Ramos (cell line): Measurements from ENCODE around the gene GPR162.
"Not testable (repeated sequence)": the region's sequence is repeated elsewhere in the genome, so short reads cannot be mapped to it uniquely, and the experiment has no call there.

ENCODE experiments used
- in situ Hi-C: fragments of 300-500 bp; cut with MboI; formaldehyde crosslinking; loops from one replicate; pipeline ENCODE4 v1.14.3; 2022; ENCODE audit warnings: low sequenced_read_pairs; ENCODE audit not compliant: unreplicated experiment

GPR162 gene

GRCh38 chr12:6868211-6869048 is 46.8 kb downstream of the GPR162 start:
- in situ Hi-C loops: no loop called here

GRCh38 chr12:6869049-6870021 is 47.7 kb downstream of the GPR162 start:
- in situ Hi-C loops: no loop called here

- in situ Hi-C loops: not testable (repeated sequence)
Measured at GRCh38 chr12:6870304-6870703, 48.7 kb downstream of the GPR162 start.

DNA sequence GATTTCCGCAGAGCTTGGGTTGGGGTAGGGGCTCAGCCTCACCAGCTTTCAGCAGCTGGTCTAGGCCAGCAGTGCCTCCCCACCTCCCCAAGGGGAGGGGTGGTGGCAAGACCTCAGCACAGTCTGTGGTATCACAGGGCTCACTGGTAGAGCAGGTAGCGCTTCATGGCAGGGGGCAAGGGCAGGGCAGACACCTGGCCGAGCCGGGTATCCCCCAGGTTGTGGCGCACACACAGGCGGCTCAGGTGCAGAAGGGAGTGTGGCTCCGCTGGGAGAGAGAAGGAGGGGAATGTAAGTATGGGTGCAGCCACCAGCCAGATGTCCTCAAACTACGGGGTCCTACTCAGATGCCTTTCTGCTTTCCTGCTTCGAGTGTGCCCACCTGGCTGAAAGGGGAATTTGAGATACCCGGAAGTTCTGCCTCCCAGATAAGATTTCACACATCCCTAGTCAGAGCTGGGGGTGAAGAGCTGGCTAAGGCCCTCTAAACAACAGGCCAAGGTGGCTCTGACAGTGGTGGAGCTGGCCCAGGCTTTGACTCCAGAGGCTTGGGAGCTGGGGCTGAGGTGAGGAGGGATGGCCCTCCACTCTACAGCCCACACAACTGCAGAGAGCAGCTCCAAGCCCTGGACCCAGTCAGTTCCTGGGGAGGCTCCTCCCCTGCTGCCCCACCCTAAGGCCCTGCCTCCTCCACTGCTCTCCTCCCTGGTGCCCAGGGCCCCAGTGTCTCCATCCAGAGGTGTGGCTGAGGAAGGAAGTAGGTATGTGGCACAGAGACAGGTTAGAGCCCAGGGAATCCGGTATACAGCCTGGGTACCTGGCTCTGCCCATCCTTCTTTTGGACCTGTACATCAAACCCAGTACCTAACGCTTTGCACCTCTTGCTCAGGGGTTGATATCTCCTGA is 49.7 kb downstream of the GPR162 start:
- in situ Hi-C loops: no loop called here

DNA sequence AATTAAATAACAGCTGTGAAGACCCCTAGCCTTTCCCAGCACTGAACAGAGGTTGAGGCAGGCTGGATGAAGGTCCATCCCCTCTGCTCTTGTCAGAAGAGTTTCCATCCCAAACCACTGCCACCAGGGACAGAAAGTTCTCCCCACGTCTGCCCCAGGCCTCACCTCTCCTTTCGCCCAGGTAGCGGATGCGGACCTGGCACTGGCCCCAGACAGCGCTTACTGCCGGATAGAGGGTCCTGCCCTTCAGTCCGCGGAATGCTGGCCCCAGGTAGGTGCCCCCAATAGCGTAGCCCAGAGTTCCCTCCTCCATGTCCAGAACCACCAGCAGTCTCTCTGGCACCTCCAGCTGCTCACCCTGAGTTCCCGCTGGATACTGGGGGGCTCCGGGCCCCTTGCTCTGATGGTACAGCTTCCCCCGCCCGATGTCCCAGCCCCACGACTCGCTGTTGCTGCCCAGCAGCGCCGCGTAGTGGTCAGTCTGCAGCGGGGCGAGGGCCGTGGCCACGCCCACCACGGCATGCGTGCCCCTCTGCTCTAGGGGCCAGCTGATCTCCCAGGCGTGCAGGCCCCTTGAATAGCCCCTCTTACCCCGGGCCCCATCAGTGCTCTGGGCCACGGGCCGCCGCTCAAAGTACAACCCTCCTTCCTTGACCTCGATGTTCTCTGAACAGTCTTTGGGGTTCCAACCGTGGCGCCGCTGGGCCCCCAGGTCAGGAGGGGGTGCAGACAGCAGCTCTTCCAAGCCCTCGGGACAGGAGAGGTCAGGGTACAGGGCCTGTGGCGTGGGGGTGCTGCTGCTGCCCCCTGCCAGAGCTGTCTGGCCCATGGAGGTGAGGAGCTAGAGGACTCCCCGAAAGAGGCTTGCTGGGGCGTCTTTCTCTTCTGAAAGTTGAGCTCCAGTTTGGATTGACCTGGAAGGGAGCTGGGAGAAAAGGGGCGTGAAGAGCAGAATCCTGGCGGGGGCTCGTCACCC is 50.7 kb downstream of the GPR162 start:
- in situ Hi-C loops: no loop called here

DNA sequence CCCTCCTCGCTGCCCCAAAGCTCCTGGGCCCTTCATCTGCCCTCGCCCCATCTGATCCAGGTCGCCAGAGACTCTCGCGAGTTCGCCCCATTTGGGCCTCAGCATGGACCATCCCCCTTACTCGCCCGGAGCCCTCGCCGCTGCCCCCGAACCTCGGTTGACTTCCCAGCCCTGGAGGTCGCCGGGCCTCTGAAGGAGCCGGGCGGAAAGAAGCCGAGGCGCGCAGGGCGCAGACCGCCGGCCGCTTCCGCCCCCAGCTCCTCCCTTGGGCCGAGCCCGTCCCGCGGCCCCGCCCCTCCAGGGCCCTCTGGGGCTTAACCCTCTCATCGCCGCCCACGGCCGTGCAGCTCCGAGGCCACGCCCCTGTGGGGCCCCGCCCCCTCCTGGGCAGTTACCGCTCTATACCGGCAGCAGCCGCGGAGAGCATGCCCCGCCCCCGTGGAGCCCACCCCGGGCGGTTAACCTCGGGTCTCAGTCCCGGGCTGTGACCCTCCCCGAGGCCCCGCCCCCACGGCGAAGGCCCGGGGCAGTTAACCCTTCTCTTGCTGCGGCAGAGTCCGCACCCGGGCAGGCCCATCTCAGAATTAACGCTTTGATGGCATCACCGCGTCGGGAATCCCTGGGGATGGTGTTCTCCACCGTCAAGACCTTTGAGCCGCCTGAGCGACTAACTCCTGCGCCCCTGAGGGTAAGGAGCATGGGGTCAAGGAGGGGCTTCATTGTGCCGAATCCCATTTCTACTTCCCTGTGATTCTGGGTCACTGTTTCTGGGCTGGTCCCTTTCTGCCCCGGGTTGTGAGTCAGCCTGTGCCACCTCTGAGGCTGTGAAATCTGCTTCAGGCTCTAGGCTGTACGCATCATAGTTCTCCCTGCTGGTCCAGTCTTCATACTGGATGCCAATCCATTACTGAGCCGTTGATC is 51.7 kb downstream of the GPR162 start, which contains the start of gene SPSB2:
Gene SPSB2 (minus strand): TSS at position 210 of the 921 bp plus-strand sequence. CDS start 402 bp downstream, outside the sequence.
- in situ Hi-C loops: no loop called here

DNA sequence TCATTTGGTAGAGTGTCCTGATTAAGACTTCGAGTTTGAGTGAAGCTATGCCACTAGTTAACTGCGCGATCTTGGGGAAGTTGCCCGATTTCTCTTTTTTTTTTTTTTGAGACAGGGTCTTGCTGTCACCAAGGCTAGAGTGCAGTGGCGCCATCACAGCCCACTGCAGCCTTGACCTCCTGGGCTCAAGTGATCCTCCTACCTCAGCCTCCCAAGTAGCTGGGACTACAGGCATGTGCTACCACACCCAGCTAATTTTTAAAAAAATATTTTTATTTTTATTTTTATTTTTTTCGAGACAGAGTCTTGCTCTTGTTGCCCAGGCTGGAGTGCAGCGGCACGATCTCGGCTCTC is 52.4 kb downstream of the GPR162 start:
- in situ Hi-C loops: not testable (repeated sequence)
